B cell (primary cell): ENCODE measurements around the gene TAC3. TPM values are rescaled to one million over a fixed set of nuclear protein-coding genes. Genes with fewer than 3 reads are reported as not detected.

Source experiments
- ATAC-seq: fragments of 200-7000 bp; cut with Tn5 transposase; one replicate; pipeline ENCODE4 v1.10.0; 2021; ENCODE audit warnings: low read depth, mild to moderate bottlenecking, moderate number of reproducible peaks, moderate library complexity
- CTCF ChIA-PET: fragments of 350-600 bp; sonication (Branson Sonifier 250); formaldehyde crosslinking; loops from one replicate; lab custom pipeline; 2021; ENCODE audit warnings: antibody characterized with exemption, inconsistent platforms; lab: Charles Lee
- POLR2A ChIA-PET: fragments of 350-600 bp; sonication (Branson Sonifier 250); formaldehyde crosslinking; loops from one replicate; lab custom pipeline; 2021; ENCODE audit warnings: antibody characterized with exemption; lab: Charles Lee
- DNase-seq: peaks from one replicate; pipeline ENCODE4 v3.0.0; 2013
- H2AFZ ChIP-seq: 2 replicates; pipeline ENCODE4 v1.6.1; 2012; ENCODE audit warnings: mild to moderate bottlenecking, low read depth, low read length; ENCODE audit not compliant: insufficient read depth, poor library complexity, severe bottlenecking
- H3K27ac ChIP-seq, 2 donors: 1 replicate in 1 of 2; 2 replicates in 1 of 2; pipeline ENCODE4 v1.5.1; 2012 to 2013; ENCODE audit warnings: low read length in 2 of 2, mild to moderate bottlenecking in 2 of 2, moderate library complexity in 1 of 2
- H3K27me3 ChIP-seq, 4 experiments: fragments of 200-600 bp in 1 of 4; sonication (generic) in 1 of 4; replicated peaks in 1 of 4; 1 replicate in 2 of 4; 2 replicates in 2 of 4; pipeline versions ENCODE4 v1.6.1 to v1.7.0; 2013 to 2016; ENCODE audit warnings: low read length in 3 of 4, mild to moderate bottlenecking in 2 of 4, mixed read lengths in 1 of 4, moderate library complexity in 1 of 4; ENCODE audit not compliant: insufficient read depth in 4 of 4, control insufficient read depth in 3 of 4; ENCODE audit errors: control extremely low read depth in 1 of 4
- H3K36me3 ChIP-seq, 2 experiments: replicated peaks in 1 of 2; 1 replicate in 1 of 2; 2 replicates in 1 of 2; pipeline versions ENCODE4 v1.6.1 to v1.7.1; 2013; ENCODE audit warnings: low read length in 1 of 2; ENCODE audit not compliant: insufficient read depth in 2 of 2, control insufficient read depth in 1 of 2; ENCODE audit errors: control extremely low read depth in 1 of 2, extremely low read depth in 1 of 2
- H3K4me1 ChIP-seq, 2 donors: fragments of 200-600 bp in 1 of 2; sonication (generic) in 1 of 2; 1 replicate in 1 of 2; 2 replicates in 1 of 2; pipeline versions ENCODE4 v1.5.1 to v1.6.1; 2013 to 2017; ENCODE audit warnings: low read length in 2 of 2; ENCODE audit not compliant: control insufficient read depth in 2 of 2, insufficient read depth in 2 of 2
- H3K4me2 ChIP-seq: replicated peaks from 2 replicates; pipeline ENCODE3; 2012; ENCODE audit warnings: mild to moderate bottlenecking, low read depth, low read length; ENCODE audit not compliant: poor library complexity, severe bottlenecking
- H3K4me3 ChIP-seq, 5 experiments: fragments of 200-600 bp in 1 of 5; sonication (generic) in 1 of 5; 1 replicate in 3 of 5; 2 replicates in 2 of 5; pipeline versions ENCODE4 v1.5.1 to v1.7.0; 2011 to 2016; ENCODE audit warnings: low read length in 4 of 5, mild to moderate bottlenecking in 4 of 5, low read depth in 2 of 5, control low read depth in 1 of 5, moderate library complexity in 1 of 5; ENCODE audit not compliant: insufficient read depth in 1 of 5; ENCODE audit errors: control extremely low read depth in 1 of 5, extremely low read depth in 1 of 5
- H3K79me2 ChIP-seq: fragments of 200-600 bp; sonication (generic); one replicate; pipeline ENCODE4 v1.6.0; 2016; ENCODE audit warnings: low read length; ENCODE audit not compliant: control insufficient read depth, insufficient read depth
- H3K9ac ChIP-seq: fragments of 200-600 bp; sonication (generic); 2 replicates; pipeline ENCODE4 v1.6.1; 2017; ENCODE audit warnings: mild to moderate bottlenecking, low read length, moderate library complexity
- H3K9me3 ChIP-seq, 3 donors: one replicate each; pipeline versions ENCODE4 v1.6.1 to v1.7.1; 2013; ENCODE audit warnings: low read length in 2 of 3; ENCODE audit not compliant: control insufficient read depth in 2 of 3, insufficient read depth in 1 of 3; ENCODE audit errors: control extremely low read depth in 1 of 3
- H4K20me1 ChIP-seq: 2 replicates; pipeline ENCODE4 v1.6.0; 2012; ENCODE audit warnings: mild to moderate bottlenecking, low read length; ENCODE audit not compliant: insufficient read depth, control insufficient read depth, poor library complexity, severe bottlenecking
- H3K27ac Mint-ChIP-seq: one replicate; pipeline ENCODE4 v1.8.0; 2021; ENCODE audit warnings: mixed read lengths
- H3K27me3 Mint-ChIP-seq: one replicate; pipeline ENCODE4 v1.8.0; 2021; ENCODE audit warnings: mixed read lengths
- H3K4me1 Mint-ChIP-seq: one replicate; pipeline ENCODE4 v1.8.0; 2021; ENCODE audit warnings: mixed read lengths
- H3K4me3 Mint-ChIP-seq: one replicate; pipeline ENCODE4 v1.8.0; 2021; ENCODE audit warnings: mixed read lengths
- H3K9me3 Mint-ChIP-seq: one replicate; pipeline ENCODE4 v1.8.0; 2022; ENCODE audit warnings: mixed read lengths; ENCODE audit not compliant: insufficient read depth
- EZH2 ChIP-seq: IDR thresholded peaks from 2 replicates; pipeline ENCODE4 v1.6.1; 2012; ENCODE audit warnings: borderline replicate concordance, low read depth, mild to moderate bottlenecking, moderate library complexity, low read length; ENCODE audit not compliant: insufficient read depth, poor library complexity, severe bottlenecking
- WGBS: methylation state at CpG from one replicate; pipeline ENCODE4 v1.1.5; 2013; ENCODE audit warnings: missing lambda C conversion rate; ENCODE audit not compliant: insufficient coverage; 5-methylcytosine and 5-hydroxymethylcytosine counted together
- intact Hi-C: fragments of 100-400 bp; cut with micrococcal nuclease; formaldehyde crosslinking; loops from one replicate; pipeline ENCODE4 v1.10.0; 2022
- polyA plus RNA-seq: library from polyadenylated mRNA; depleted of rRNA; stranded (reverse); fragments of >200 nt; gene quantifications from 2 replicates; pipeline ENCODE4 v1.2.3, GENCODE V29; 2012
- total RNA-seq, 2 donors: library from RNA; stranded (reverse); fragments of 120-200 nt in 1 of 2; gene quantifications; 1 replicate in 1 of 2; 2 replicates in 1 of 2; pipeline versions ENCODE4 v1.2.3 to v1.2.4, GENCODE V29; 2013 to 2022
- TF ChIP-seq, protein P1 (sequence below): fragments of 200-600 bp; IDR thresholded peaks from one replicate; pipeline ENCODE4 v1.8.0; 2022; ENCODE audit warnings: antibody characterized with exemption, mild to moderate bottlenecking

TAC3 gene
- total and polyA plus RNA-seq, 2 donors (not counting 1 experiment from before 2014, with no cell fraction given) = 0.24 TPM; not detected in 1

DNA sequence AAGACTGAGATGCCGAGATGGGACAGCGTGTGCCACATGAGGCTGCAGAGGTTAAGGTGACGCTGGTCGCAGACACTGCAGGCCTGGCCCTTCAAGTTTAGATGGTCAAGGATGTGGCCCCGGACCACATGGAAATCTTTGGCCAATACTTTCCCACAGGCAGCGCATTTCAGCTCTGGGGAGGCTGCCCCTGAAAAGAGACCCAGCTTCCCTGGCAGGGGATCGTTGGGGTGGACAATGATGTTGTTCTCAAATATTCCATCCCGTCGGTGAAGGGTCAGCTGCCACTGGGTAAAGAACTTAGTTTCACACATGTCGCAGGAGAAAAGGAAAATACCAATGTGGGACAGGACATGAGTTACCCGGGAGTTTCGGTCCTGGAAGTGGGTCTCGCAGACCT, 12.9 kb downstream of the TAC3 start:
- ATAC-seq = no peak
- peaks cover 0 to 40% of the 10 kb centered on the region in 2 experiments for H3K36me3 ChIP-seq
- WGBS = 98% methylated on average over 13 of the region's 13 CpGs

DNA sequence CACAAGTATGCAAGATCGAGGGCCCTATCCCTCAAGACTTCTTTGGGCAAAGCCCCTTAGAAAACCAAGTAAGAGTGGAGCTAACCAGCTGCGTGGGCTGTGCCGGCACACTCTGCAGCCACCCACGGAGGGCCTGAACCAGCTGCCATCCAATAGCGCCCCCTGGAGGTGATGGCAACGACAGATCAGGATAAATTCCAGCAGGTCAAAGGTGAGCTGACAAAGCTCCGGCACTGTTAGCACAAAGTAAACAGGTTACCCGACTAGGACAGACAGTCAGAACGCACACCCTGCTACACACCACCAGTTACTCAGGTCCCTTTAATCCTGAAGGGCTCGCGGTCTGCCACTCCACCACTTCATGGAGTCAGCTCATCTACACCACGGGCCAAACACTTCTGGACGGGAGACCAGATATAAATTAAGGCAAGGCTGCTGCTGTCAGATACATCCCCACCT, 14.9 kb downstream of the TAC3 start:
- H2AFZ ChIP-seq = no peak overlapping the region
- TF ChIP-seq, protein P1, sequence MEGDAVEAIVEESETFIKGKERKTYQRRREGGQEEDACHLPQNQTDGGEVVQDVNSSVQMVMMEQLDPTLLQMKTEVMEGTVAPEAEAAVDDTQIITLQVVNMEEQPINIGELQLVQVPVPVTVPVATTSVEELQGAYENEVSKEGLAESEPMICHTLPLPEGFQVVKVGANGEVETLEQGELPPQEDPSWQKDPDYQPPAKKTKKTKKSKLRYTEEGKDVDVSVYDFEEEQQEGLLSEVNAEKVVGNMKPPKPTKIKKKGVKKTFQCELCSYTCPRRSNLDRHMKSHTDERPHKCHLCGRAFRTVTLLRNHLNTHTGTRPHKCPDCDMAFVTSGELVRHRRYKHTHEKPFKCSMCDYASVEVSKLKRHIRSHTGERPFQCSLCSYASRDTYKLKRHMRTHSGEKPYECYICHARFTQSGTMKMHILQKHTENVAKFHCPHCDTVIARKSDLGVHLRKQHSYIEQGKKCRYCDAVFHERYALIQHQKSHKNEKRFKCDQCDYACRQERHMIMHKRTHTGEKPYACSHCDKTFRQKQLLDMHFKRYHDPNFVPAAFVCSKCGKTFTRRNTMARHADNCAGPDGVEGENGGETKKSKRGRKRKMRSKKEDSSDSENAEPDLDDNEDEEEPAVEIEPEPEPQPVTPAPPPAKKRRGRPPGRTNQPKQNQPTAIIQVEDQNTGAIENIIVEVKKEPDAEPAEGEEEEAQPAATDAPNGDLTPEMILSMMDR = peak; percentile 76
- no peak for TF ChIP-seq EZH2
- H3K27ac Mint-ChIP-seq = no peak overlapping the region
- H3K9me3 Mint-ChIP-seq = no peaks in the 10 kb centered on the region
- peaks cover 64% of the 10 kb centered on the region for H3K79me2 ChIP-seq
- peak; percentile 76 for DNase-seq
- no peak overlapping the region for H3K27ac ChIP-seq
- H3K9ac ChIP-seq = no peak overlapping the region
- H3K36me3 ChIP-seq = peaks cover 0 to 50% of the 10 kb centered on the region in 2 experiments
- H3K9me3 ChIP-seq = no peaks in the 10 kb centered on the region
- H3K4me1 ChIP-seq = peaks cover 23 to 30% of the 10 kb centered on the region in 2 donors
- ChIA-PET POLR2A (no interaction called here), CTCF (interaction anchor here (0.6 to 9.2 kb wide), 21 partner anchors 9 to 356 kb away, joined by 3 to 52 read pairs (median 3); partner anchors contain the start of genes ATP5F1B and STAT6)
- H4K20me1 ChIP-seq = peaks cover 14% of the 10 kb centered on the region
- no peak overlapping the region for H3K4me2 ChIP-seq
- peak; percentile 19 for ATAC-seq
- no peak overlapping the region for H3K4me3 Mint-ChIP-seq
- H3K27me3 Mint-ChIP-seq = no peaks in the 10 kb centered on the region
- intact Hi-C loops = loop anchor here (1.0 to 10.0 kb wide), 2 partner anchors 244 to 367 kb away; partner anchors contain the start of gene BAZ2A
- H3K4me3 ChIP-seq = no peak overlapping the region
- 37% methylated on average over 7 of the region's 13 CpGs for WGBS
- H3K27me3 ChIP-seq = no peaks in the 10 kb centered on the region
- H3K4me1 Mint-ChIP-seq = peaks cover 58% of the 10 kb centered on the region

More for the DNA sequence above, 12.9 kb downstream of the TAC3 start:
- H3K4me1 Mint-ChIP-seq = peaks cover 64% of the 10 kb centered on the region
- POLR2A ChIA-PET = no interaction called here
- Histone ChIP-seq H2AFZ (no peak overlapping the region), H3K9me3 (no peaks in the 10 kb centered on the region), H3K79me2 (peaks cover 62% of the 10 kb centered on the region), H3K27me3 (no peaks in the 10 kb centered on the region), H3K27ac (no peak overlapping the region), H3K9ac (no peak overlapping the region), H3K4me1 (peaks cover 28 to 35% of the 10 kb centered on the region in 2 donors), H4K20me1 (peaks cover 14% of the 10 kb centered on the region), H3K4me2 (no peak overlapping the region), H3K4me3 (no peak overlapping the region)
- H3K4me3 Mint-ChIP-seq = no peak overlapping the region
- H3K27me3 Mint-ChIP-seq = no peaks in the 10 kb centered on the region
- no peak overlapping the region for H3K27ac Mint-ChIP-seq
- intact Hi-C loops = loop anchor here (10.0 kb wide), 1 partner anchor 369 kb away; the partner anchor contains the start of gene BAZ2A
- DNase-seq = no peak
- no peaks in the 10 kb centered on the region for H3K9me3 Mint-ChIP-seq
- CTCF ChIA-PET = interaction anchor here (0.6 to 9.2 kb wide), 8 partner anchors 14 to 244 kb away, joined by 3 to 52 read pairs (median 4); partner anchors contain the start of genes HSD17B6 and STAT6
- TF ChIP-seq, protein P1 = no peak
- no peak for TF ChIP-seq EZH2
